Heart left ventricle (tissue), 16 donors: ENCODE measurements around the gene NID2. TPM values are rescaled to one million over a fixed set of nuclear protein-coding genes. Genes with fewer than 3 reads are reported as not detected.
A peak's percentile ranks its signal among the peaks of the same experiment; 100 is the strongest.

Experiments used
- ATAC-seq, 4 donors: fragments of 200-7000 bp; cut with Tn5 transposase; one replicate each; pipeline ENCODE4 v1.9.1; 2020 to 2022; ENCODE audit warnings: moderate library complexity in 4 of 4, mild to moderate bottlenecking in 3 of 4, moderate number of reproducible peaks in 1 of 4
- DNase-seq, 5 donors: peaks; one replicate each; pipeline ENCODE4 v3.0.0-alpha.2; 2020
- H3K27ac ChIP-seq, 12 donors: fragments of 200-600 bp; sonication (generic) in 4 of 12; one replicate each; pipeline versions ENCODE4 v1.5.0 to v1.8.0; 2016 to 2022; ENCODE audit warnings: mild to moderate bottlenecking in 2 of 12
- H3K27me3 ChIP-seq, 9 donors: fragments of 200-600 bp; sonication (generic) in 2 of 9; one replicate each; pipeline versions ENCODE4 v1.5.1 to v1.8.0; 2016 to 2022; ENCODE audit warnings: mild to moderate bottlenecking in 3 of 9
- H3K36me3 ChIP-seq, 9 donors: fragments of 200-600 bp; sonication (generic) in 2 of 9; one replicate each; pipeline versions ENCODE4 v1.5.0 to v1.8.0; 2018 to 2022; ENCODE audit warnings: mild to moderate bottlenecking in 2 of 9
- H3K4me1 ChIP-seq, 12 donors: fragments of 200-600 bp; sonication (generic) in 4 of 12; one replicate each; pipeline versions ENCODE4 v1.5.0 to v1.8.0; 2016 to 2022; ENCODE audit warnings: mild to moderate bottlenecking in 3 of 12
- H3K4me3 ChIP-seq, 12 donors: fragments of 200-600 bp; sonication (generic) in 4 of 12; one replicate each; pipeline versions ENCODE4 v1.5.0 to v1.8.0; 2017 to 2022; ENCODE audit warnings: mild to moderate bottlenecking in 9 of 12, moderate library complexity in 4 of 12
- H3K9me3 ChIP-seq, 12 donors: fragments of 200-600 bp; sonication (generic) in 4 of 12; one replicate each; pipeline versions ENCODE4 v1.5.0 to v1.8.0; 2016 to 2022; ENCODE audit warnings: mild to moderate bottlenecking in 1 of 12
- CTCF ChIP-seq, 12 donors: fragments of 200-600 bp; sonication (generic) in 4 of 12; IDR thresholded peaks; one replicate each; pipeline versions ENCODE4 v1.5.0 to v1.8.0; 2018 to 2022; ENCODE audit warnings: antibody characterized with exemption in 12 of 12, mild to moderate bottlenecking in 5 of 12
- POLR2A ChIP-seq, 2 donors: fragments of 450-650 bp; IDR thresholded peaks; one replicate each; pipeline ENCODE4 v1.6.1; 2017; ENCODE audit warnings: antibody characterized with exemption in 2 of 2, mild to moderate bottlenecking in 2 of 2, moderate library complexity in 2 of 2
- WGBS, 4 donors: extraction: QIAGEN DNeasy Blood & Tissue Kit in 2 of 4; methylation state at CpG; one replicate each; pipeline versions ENCODE4 v1.1.5 to v1.1.7; 2013 to 2018; 5-methylcytosine and 5-hydroxymethylcytosine counted together
- intact Hi-C, 10 donors: fragments of 100-400 bp; cut with DNase I; formaldehyde crosslinking; loops; one replicate each; pipeline versions ENCODE4 v1.11.1 to v1.14.2; 2022
- polyA plus RNA-seq, 2 donors: library from polyadenylated mRNA; stranded (reverse); fragments of 200-250 nt; gene quantifications; one replicate each; pipeline ENCODE4 v1.2.3, GENCODE V29; 2013
- total RNA-seq, 9 donors: library from RNA; depleted of rRNA in 2 of 9; stranded (reverse); fragments of >200 nt in 2 of 9; fragmentation: NEBNext Ultra II Directional in 3 of 9; extraction: Animal tissue kit (Norgen Biotek cat#: 25700) in 3 of 9; gene quantifications; one replicate each; pipeline versions ENCODE4 v1.1.0 to v1.2.4, GENCODE V29; 2016 to 2023
- donor health status: ischemic (EF 13 %, LVEDD 7.1; RV severe dilation, severe dysfunction).
- donor health status: healthy with polysubstance abuse.
- donor health status: DM: no; HTN: yes; CAD: no.
- donor health status: DM: no; HTN: no; CAD: no.
- donor health status: ischemic (EF 25% LVEDD 6.9; RV normal size, moderate dysfunction).
- donor health status: ischemic (EF 25% LVEDD 5.7; RV mildly dilated, moderate dysfunction).
- donor health status: healthy.
- donor health status: DM: yes; HTN: yes; CAD: no.
- donor health status: ischemic (EF 35%, LVEDD 5.7; RV mildly dilated, moderate dysfunction).
- donor health status: nonischemic (EF 11% LVEDD 7.7; RV severe dilation, severe dysfunction).
- donor health status: DM: yes; HTN: yes; CAD: no.
- donor health status: PGD.
- donor health status: ischemic (EF 29% LVEDD 5.4; RV normal size, mild dysfunction).
- donor health status: nonischemic (EF 23%, LVEDD 6.1; RV moderate dilation, normal function).

Gene NID2
- total and polyA plus RNA-seq, 11 donors = 17.3 to 77.4 (median 40.6) TPM

DNA sequence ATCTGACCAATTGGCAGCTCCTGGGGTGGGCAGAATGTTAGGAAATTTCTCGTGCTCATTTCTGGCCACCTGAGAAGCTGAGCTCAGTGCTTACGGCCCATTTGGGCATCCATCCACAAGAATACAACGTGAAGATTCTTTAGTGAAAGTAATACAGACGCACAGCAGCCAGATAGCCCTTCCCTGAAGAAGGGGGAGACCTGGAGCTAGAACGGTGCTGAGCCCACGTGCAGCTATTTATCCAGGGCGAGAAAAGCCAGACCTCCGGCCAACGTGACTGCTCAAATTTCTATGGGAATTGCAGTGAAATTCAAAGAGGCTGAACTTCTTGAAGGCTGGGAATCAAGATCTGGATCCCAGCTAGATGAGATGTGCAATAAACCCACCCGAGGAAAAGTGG, 20.7 kb downstream of the NID2 start:
- ATAC-seq (no peak), DNase-seq (no peak)
- intact Hi-C loops = loop anchor here in 1 of 10 donors (5.0 kb wide), 1 partner anchor 36 kb away; no protein-coding TSS in a partner anchor
- Histone ChIP-seq H3K36me3 (peaks cover 0 to 7% (median 0%) of the 10 kb centered on the region in 9 donors), H3K4me1 (peaks cover 8 to 96% (median 91%) of the 10 kb centered on the region in 12 donors), H3K9me3 (no peaks in the 10 kb centered on the region), H3K27ac (peak overlapping the region in 11 of 12 donors; percentile 25 to 82 (median 70)), H3K4me3 (no peak overlapping the region), H3K27me3 (no peaks in the 10 kb centered on the region)
- TF ChIP-seq POLR2A (IDR thresholded peaks at IDR 0.05) (no peak), CTCF (IDR thresholded peaks at IDR 0.05) (no peak)
- WGBS, 4 donors = 39 to 66% (median 54%) methylated on average over 9 to 10 of the region's 10 CpGs

DNA sequence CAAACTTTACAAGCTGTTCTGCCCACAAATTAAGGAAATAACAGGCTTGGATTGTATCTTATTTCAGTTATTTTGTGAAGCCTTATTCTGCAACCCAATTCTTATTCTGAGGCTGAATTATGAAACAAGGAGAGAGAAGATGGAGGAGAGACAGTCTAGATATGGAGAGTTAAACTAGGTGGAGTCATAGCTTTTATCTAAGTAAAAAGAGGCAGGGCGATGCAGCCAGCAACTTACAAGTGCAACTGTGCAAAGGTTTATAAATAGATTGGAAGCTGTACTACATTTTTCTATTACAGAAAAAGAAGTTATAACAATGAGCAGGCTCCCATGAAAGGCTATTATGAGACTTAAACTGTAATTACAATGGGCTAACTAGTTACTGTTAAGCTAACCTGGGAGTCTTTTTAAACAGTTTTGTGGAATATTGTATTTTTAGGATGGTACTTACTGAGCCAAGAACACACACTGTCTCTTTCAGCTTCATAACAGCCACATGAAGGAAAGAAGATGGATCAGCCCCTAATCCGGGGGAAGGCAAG, 22.4 kb downstream of the NID2 start:
- intact Hi-C loops = loop anchor here in 1 of 10 donors (2.0 to 5.0 kb wide), 2 partner anchors 22 to 34 kb away; partner anchors contain the start of gene NID2
- H3K4me1 ChIP-seq = peaks cover 3 to 91% (median 83%) of the 10 kb centered on the region in 12 donors
- ATAC-seq = peak; percentile 56 to 72 (median 66)

GRCh38 chr14:52044791-52045522, 23.9 kb downstream of the NID2 start:
- TF ChIP-seq CTCF (IDR thresholded peaks at IDR 0.05) (no peak), POLR2A (IDR thresholded peaks at IDR 0.05) (no peak)
- H3K4me3 ChIP-seq = no peak overlapping the region
- intact Hi-C loops = loop anchor here in 1 of 10 donors (5.0 kb wide), 1 partner anchor 33 kb away; no protein-coding TSS in a partner anchor
- H3K9me3 ChIP-seq = no peaks in the 10 kb centered on the region
- no peaks in the 10 kb centered on the region for H3K27me3 ChIP-seq
- WGBS, 4 donors = 77 to 86% (median 80%) methylated on average over 11 of the region's 11 CpGs
- ATAC-seq (peak in 3 of 4 donors; percentile 29 to 68 (median 57)), DNase-seq (peak in 1 of 5 donors; percentile 53)
- H3K4me1 ChIP-seq = peaks cover 3 to 76% (median 68%) of the 10 kb centered on the region in 12 donors
- H3K36me3 ChIP-seq = peaks cover 0 to 31% (median 23%) of the 10 kb centered on the region in 9 donors
- peak overlapping the region in 9 of 12 donors; percentile 62 to 82 (median 76) for H3K27ac ChIP-seq

More for the DNA sequence above, 22.4 kb downstream of the NID2 start:
- Histone ChIP-seq H3K27ac (peak overlapping the region; percentile 35 to 82 (median 69)), H3K9me3 (no peaks in the 10 kb centered on the region), H3K27me3 (no peaks in the 10 kb centered on the region), H3K36me3 (peaks cover 0 to 16% (median 12%) of the 10 kb centered on the region in 9 donors), H3K4me3 (peak overlapping the region in 1 of 12 donors; percentile 6)
- no peak for DNase-seq
- WGBS, 4 donors = 35 to 41% (median 35%) methylated on average over 2 of the region's 2 CpGs
- TF ChIP-seq CTCF (IDR thresholded peaks at IDR 0.05) (no peak), POLR2A (IDR thresholded peaks at IDR 0.05) (no peak)

DNA sequence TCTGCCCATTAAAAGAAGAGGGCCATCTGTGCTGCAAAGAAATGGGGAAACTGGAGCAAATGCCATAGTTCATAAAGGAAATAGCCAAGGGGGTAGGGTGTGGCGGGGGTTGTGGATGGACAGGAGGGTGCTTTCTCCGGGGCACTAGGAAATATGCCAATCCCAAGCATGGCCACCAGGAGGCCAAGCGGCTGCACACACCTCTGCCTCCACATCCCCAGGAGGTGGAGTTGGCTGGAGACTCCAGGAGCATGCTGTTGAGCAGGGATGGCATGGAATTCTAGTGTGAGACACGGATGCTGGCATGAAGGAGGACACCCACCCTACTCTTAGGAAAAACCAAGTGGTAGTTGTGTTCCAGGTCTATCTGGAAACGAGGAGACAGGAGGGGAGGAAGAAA, 25.2 kb downstream of the NID2 start:
- ATAC-seq = peak in 3 of 4 donors; percentile 43 to 48 (median 44)
- peak in 2 of 5 donors; percentile 40 to 49 for DNase-seq
- peak; percentile 41 to 69 (median 52) for TF ChIP-seq CTCF (IDR thresholded peaks at IDR 0.05)
- TF ChIP-seq POLR2A (IDR thresholded peaks at IDR 0.05) = no peak
- intact Hi-C loops = loop anchor here in 1 of 10 donors (2.0 kb wide), 1 partner anchor 25 kb away; the partner anchor contains the start of gene NID2
- H3K36me3 ChIP-seq = peaks cover 2 to 43% (median 36%) of the 10 kb centered on the region in 9 donors
- no peaks in the 10 kb centered on the region for H3K9me3 ChIP-seq
- WGBS, 4 donors = 38 to 60% (median 42%) methylated on average over 5 of the region's 5 CpGs
- no peak overlapping the region for H3K4me3 ChIP-seq
- H3K27me3 ChIP-seq = no peaks in the 10 kb centered on the region
- H3K27ac ChIP-seq = peak overlapping the region in 4 of 12 donors; percentile 3 to 32 (median 16)
- H3K4me1 ChIP-seq = peaks cover 3 to 63% (median 55%) of the 10 kb centered on the region in 12 donors
